Spinal cord (tissue), 10 donors: ENCODE results near the gene DCTN1. TPM values are rescaled to one million over a fixed set of nuclear protein-coding genes. Genes with fewer than 3 reads are reported as not detected.

ENCODE experiments used
- DNase-seq, 6 donors: peaks; one replicate each; pipeline versions ENCODE4 v3.0.0 to v3.0.0-alpha.2; 2013 to 2015; ENCODE audit warnings: low spot score in 6 of 6, low read depth in 4 of 6
- H3K27ac ChIP-seq: one replicate; pipeline ENCODE4 v1.5.1; 2013; ENCODE audit warnings: low read depth, low read length, control low read depth
- H3K27me3 ChIP-seq: one replicate; pipeline ENCODE4 v1.6.1; 2013; ENCODE audit warnings: low read length; ENCODE audit not compliant: control insufficient read depth, insufficient read depth
- H3K36me3 ChIP-seq: one replicate; pipeline ENCODE4 v1.6.1; 2013; ENCODE audit warnings: low read length; ENCODE audit not compliant: control insufficient read depth, insufficient read depth
- H3K4me1 ChIP-seq: one replicate; pipeline ENCODE4 v1.6.1; 2013; ENCODE audit warnings: low read length; ENCODE audit not compliant: control insufficient read depth, insufficient read depth
- H3K4me3 ChIP-seq: one replicate; pipeline ENCODE4 v1.5.1; 2013; ENCODE audit warnings: low read depth, low read length, control low read depth
- H3K9me3 ChIP-seq: one replicate; pipeline ENCODE4 v1.6.1; 2013; ENCODE audit warnings: low read length; ENCODE audit not compliant: control insufficient read depth, insufficient read depth
- WGBS: methylation state at CpG from one replicate; pipeline ENCODE4 v1.1.5; 2013; ENCODE audit warnings: missing lambda C conversion rate; ENCODE audit not compliant: insufficient coverage; 5-methylcytosine and 5-hydroxymethylcytosine counted together
- polyA plus RNA-seq, 2 donors: library from polyadenylated mRNA; unstranded; fragments of 120-200 nt; gene quantifications; one replicate each; pipeline ENCODE4 v1.2.1, GENCODE V29; 2013; ENCODE audit not compliant: insufficient read length in 2 of 2
- small RNA-seq: library from RNA; depleted of rRNA; stranded (forward); fragments of <200 nt; gene quantifications from one replicate; pipeline ENCODE3, GENCODE V24; 2014; ENCODE audit warnings: low replicate concordance
- total RNA-seq, 2 donors: library from RNA; depleted of rRNA in 1 of 2; stranded (reverse); fragments of 120-200 nt in 1 of 2; fragments of >200 nt in 1 of 2; gene quantifications; one replicate each; pipeline versions ENCODE4 v1.2.3 to v1.2.4, GENCODE V29; 2013 to 2014
- donor health status: healthy.

The DCTN1 gene
- total and polyA plus RNA-seq, 4 donors, result 99.4 to 296 (median 197) TPM

DNA sequence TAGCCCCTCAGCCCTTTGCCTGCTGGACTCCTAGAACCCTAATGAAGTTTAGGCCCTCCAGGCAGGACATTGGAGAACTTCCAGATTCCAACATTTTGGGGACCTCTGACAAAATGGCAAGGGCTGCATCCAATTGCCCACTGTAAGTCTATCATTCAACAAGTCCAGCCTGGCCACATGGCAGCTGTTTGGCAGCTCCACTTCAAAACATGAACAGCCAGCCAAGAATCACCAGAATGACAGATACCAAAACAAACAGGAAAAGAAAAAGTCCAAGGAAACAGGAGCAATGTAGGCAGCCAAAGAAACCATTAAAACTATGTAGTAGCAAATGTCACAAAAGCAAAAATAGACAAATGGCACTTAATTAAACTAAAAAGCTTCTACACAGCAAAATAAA is 62.4 kb downstream of the DCTN1 start:
- Histone ChIP-seq H3K4me1 (no peaks in the 10 kb centered on the region), H3K9me3 (no peaks in the 10 kb centered on the region), H3K4me3 (no peak overlapping the region), H3K27me3 (no peaks in the 10 kb centered on the region), H3K27ac (no peak overlapping the region), H3K36me3 (no peaks in the 10 kb centered on the region)
- DNase-seq, result peak in 2 of 6 donors; percentile 1 to 55

DNA sequence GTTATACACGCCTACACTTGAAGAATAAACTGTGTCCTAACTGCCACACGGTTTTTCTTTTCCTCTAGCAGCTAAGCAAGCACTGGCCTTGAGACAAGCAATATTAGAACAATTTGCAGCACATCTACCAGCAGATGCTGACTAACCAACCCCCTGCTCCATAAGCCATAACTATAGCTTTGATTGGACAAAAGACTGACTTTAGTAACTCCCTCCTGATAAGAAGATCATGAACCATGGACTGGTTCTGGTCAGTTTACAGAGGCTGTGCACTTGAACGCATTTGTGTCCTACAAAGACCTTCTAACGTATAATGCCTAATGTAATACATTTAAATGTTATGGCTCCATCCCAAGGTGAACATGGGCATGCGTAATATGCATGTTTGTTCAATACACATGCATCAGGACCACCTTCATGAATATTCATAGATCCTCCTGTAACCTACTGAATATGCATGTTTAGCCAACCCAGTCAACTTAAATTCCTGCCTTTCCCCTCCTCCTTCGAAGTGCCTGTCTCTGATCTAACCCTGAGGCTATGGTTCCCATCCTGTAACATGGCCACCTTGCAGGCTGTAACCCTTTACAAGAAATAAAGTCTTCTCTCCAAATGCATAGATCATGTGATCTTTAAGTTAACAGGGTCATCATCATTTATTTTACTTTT is 63.4 kb downstream of the DCTN1 start:
- peak in 2 of 6 donors; percentile 17 to 38 for DNase-seq
- Histone ChIP-seq H3K4me1 (no peaks in the 10 kb centered on the region), H3K4me3 (no peak overlapping the region), H3K9me3 (no peaks in the 10 kb centered on the region), H3K36me3 (no peaks in the 10 kb centered on the region), H3K27ac (no peak overlapping the region), H3K27me3 (no peaks in the 10 kb centered on the region)
- WGBS, result 0% methylated on average over 2 of the region's 6 CpGs

DNA sequence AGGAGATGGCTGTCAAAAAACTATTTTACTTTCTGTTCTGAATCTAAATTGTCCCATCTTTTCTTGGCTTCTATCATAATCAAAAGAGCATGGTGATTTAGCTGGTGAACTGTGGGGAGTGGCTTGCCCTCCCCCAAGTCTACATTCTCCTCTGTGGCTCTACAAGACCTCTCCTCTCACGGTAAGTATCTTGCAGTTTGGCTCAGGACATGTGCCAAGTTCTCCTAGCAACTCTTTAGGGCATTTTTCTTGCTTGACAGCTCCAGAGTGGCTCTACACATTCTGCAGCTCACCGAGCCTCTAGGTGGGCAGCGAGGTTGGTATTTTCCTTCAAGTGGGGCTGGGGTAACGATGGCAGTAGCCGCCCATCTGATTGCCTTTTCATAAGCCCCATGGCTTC is 66.0 kb downstream of the DCTN1 start:
- no peaks in the 10 kb centered on the region for H3K36me3 ChIP-seq
- H3K9me3 ChIP-seq, result no peaks in the 10 kb centered on the region
- DNase-seq, result peak in 1 of 6 donors; percentile 11
- no peaks in the 10 kb centered on the region for H3K4me1 ChIP-seq
- H3K27ac ChIP-seq, result no peak overlapping the region
- no peaks in the 10 kb centered on the region for H3K27me3 ChIP-seq
- H3K4me3 ChIP-seq, result no peak overlapping the region
- WGBS, result 17% methylated on average over 1 of the region's 5 CpGs

DNA sequence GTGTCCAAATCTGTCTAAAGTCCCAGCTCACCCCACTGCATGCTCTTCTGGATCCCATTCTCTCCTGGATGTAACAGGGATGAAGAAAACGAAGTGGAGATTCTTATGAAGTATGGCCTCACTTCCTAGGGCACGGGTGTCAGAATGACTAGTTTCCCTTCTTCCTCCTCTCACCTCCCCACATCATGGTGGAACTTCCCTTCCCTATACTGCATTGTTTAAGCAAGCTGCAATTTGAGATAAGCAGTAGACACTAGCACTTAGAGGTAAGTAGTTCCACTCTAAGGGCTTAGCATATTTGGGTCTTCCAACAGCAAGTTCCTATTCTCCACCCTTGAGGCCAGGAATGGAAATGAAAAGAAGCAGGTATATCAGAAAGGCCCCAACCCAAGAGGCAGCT is 66.6 kb downstream of the DCTN1 start:
- DNase-seq, result no peak
- WGBS, result no CpG with 5 or more reads among the region's 2 CpGs
- H3K27ac ChIP-seq, result no peak overlapping the region
- H3K36me3 ChIP-seq, result no peaks in the 10 kb centered on the region
- H3K4me3 ChIP-seq, result no peak overlapping the region
- no peaks in the 10 kb centered on the region for H3K9me3 ChIP-seq
- H3K4me1 ChIP-seq, result no peaks in the 10 kb centered on the region
- H3K27me3 ChIP-seq, result no peaks in the 10 kb centered on the region

DNA sequence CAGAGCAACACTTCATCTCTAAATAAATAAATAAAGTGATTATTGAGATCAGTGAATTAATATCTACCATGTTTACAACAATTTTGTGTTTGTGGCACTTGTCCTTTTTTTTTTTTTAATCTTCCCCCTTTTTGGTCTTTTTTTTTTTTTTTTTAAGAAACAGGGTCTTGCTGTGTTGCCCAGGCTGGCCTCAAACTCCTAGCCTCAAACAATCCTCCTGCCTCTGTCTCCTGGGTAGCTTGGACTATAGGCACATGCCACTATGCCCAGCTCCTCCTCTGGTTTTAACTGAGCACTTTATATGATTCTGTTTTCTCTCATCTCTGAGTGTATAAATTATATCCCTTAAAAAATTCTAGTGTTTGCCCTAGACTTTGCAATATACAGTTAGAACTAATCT is 67.2 kb downstream of the DCTN1 start:
- H3K27ac ChIP-seq, result no peak overlapping the region
- no peaks in the 10 kb centered on the region for H3K9me3 ChIP-seq
- H3K4me3 ChIP-seq, result no peak overlapping the region
- no peak for DNase-seq
- H3K27me3 ChIP-seq, result no peaks in the 10 kb centered on the region
- no peaks in the 10 kb centered on the region for H3K4me1 ChIP-seq
- no peaks in the 10 kb centered on the region for H3K36me3 ChIP-seq

Small RNA genes within 50 kb of the gene (small RNA-seq; reads per million reads assigned to genes)
- not detected for gene RNU6-542P
- gene TAF13P2, result not detected

Other genes starting within 250 kb of the DCTN1 start
- gene BOLA3, start 232.4 kb downstream of the DCTN1 start, total RNA-seq, result 10 to 100 TPM; 27.1 to 37.2 TPM
- gene BOLA3, start 232.4 kb downstream of the DCTN1 start, polyA plus RNA-seq, result 10 to 100 TPM; 46.1 to 50.2 TPM
- 10 to 100 TPM; 70.9 to 73.4 TPM for gene MOB1A, start 201.4 kb downstream of the DCTN1 start, total RNA-seq
- 10 to 100 TPM; 34.5 to 35.5 TPM for gene MOB1A, start 201.4 kb downstream of the DCTN1 start, polyA plus RNA-seq
- 10 to 100 TPM; 16.9 to 28.0 TPM for gene MTHFD2, start 181.7 kb downstream of the DCTN1 start, total RNA-seq
- gene MTHFD2, start 181.7 kb downstream of the DCTN1 start, polyA plus RNA-seq, result 10 to 100 TPM; 24.3 to 28.2 TPM
- 10 to 100 TPM in 1 of 2 donors, 1 to 10 TPM in 1; 1.2 to 22.3 TPM for gene SLC4A5, start 36.9 kb downstream of the DCTN1 start, total RNA-seq
- 1 to 10 TPM; 2.4 to 3.9 TPM for gene SLC4A5, start 36.9 kb downstream of the DCTN1 start, polyA plus RNA-seq
- 1 to 10 TPM; 1.2 to 4.7 TPM for gene C2orf81, start 41.3 kb upstream of the DCTN1 start, total RNA-seq
- 1 to 10 TPM; 5.9 TPM for gene C2orf81, start 41.3 kb upstream of the DCTN1 start, polyA plus RNA-seq
- 10 to 100 TPM; 17.0 to 37.6 TPM for gene WDR54, start 41.4 kb upstream of the DCTN1 start, total RNA-seq
- 10 to 100 TPM; 37.7 to 40.5 TPM for gene WDR54, start 41.4 kb upstream of the DCTN1 start, polyA plus RNA-seq
- gene RTKN, start 61.6 kb upstream of the DCTN1 start, total RNA-seq, result 10 to 100 TPM; 32.9 to 52.5 TPM
- 10 to 100 TPM; 66.9 to 76.5 TPM for gene RTKN, start 61.6 kb upstream of the DCTN1 start, polyA plus RNA-seq
- gene INO80B, start 74.8 kb upstream of the DCTN1 start, total RNA-seq, result 10 to 100 TPM in 1 of 2 donors, 1 to 10 TPM in 1; 9.1 to 34.7 TPM
- gene INO80B, start 74.8 kb upstream of the DCTN1 start, polyA plus RNA-seq, result 10 to 100 TPM; 22.1 to 38.7 TPM
- 10 to 100 TPM; 25.8 to 86.5 TPM for gene WBP1, start 78.1 kb upstream of the DCTN1 start, total RNA-seq
- 100 to 1,000 TPM; 110 to 140 TPM for gene WBP1, start 78.1 kb upstream of the DCTN1 start, polyA plus RNA-seq
- 10 to 100 TPM; 22.7 to 38.0 TPM for gene MOGS, start 85.1 kb upstream of the DCTN1 start, total RNA-seq
- gene MOGS, start 85.1 kb upstream of the DCTN1 start, polyA plus RNA-seq, result 10 to 100 TPM; 34.5 to 42.2 TPM
- 10 to 100 TPM; 12.7 to 80.6 TPM for gene MRPL53, start 92.4 kb upstream of the DCTN1 start, total RNA-seq
- 10 to 100 TPM; 52.3 to 56.7 TPM for gene MRPL53, start 92.4 kb upstream of the DCTN1 start, polyA plus RNA-seq
- 10 to 100 TPM; 20.8 to 23.4 TPM for gene CCDC142, start 102.7 kb upstream of the DCTN1 start, total RNA-seq
- gene CCDC142, start 102.7 kb upstream of the DCTN1 start, polyA plus RNA-seq, result 10 to 100 TPM in 1 of 2 donors, 1 to 10 TPM in 1; 9.3 to 18.6 TPM
- gene TTC31, start 102.8 kb upstream of the DCTN1 start, total RNA-seq, result 10 to 100 TPM in 1 of 2 donors, 1 to 10 TPM in 1; 5.6 to 15.1 TPM
- gene TTC31, start 102.8 kb upstream of the DCTN1 start, polyA plus RNA-seq, result 10 to 100 TPM; 21.5 to 21.8 TPM
- gene LBX2, start 119.3 kb upstream of the DCTN1 start, total RNA-seq, result under 1 TPM in 1 of 2 donors, not detected in 1; 0.33 TPM
- under 1 TPM in 1 of 2 donors, not detected in 1; 0.69 TPM for gene LBX2, start 119.3 kb upstream of the DCTN1 start, polyA plus RNA-seq
- gene PCGF1, start 127.4 kb upstream of the DCTN1 start, total RNA-seq, result 10 to 100 TPM; 10.0 to 21.5 TPM
- 10 to 100 TPM; 16.9 to 21.3 TPM for gene PCGF1, start 127.4 kb upstream of the DCTN1 start, polyA plus RNA-seq
- under 1 TPM in 1 of 2 donors, not detected in 1; 0.69 TPM for gene TLX2, start 134.1 kb upstream of the DCTN1 start, total RNA-seq
- gene TLX2, start 134.1 kb upstream of the DCTN1 start, polyA plus RNA-seq, result under 1 TPM; 0.11 to 0.27 TPM
- under 1 TPM in 1 of 2 donors, not detected in 1; 0.28 TPM for gene DQX1, start 145.9 kb upstream of the DCTN1 start, total RNA-seq
- gene DQX1, start 145.9 kb upstream of the DCTN1 start, polyA plus RNA-seq, result under 1 TPM; 0.32 to 0.62 TPM
- 10 to 100 TPM; 62.6 to 99.0 TPM for gene AUP1, start 149.4 kb upstream of the DCTN1 start, total RNA-seq
- gene AUP1, start 149.4 kb upstream of the DCTN1 start, polyA plus RNA-seq, result 100 to 1,000 TPM; 109 to 131 TPM
- gene HTRA2, start 149.6 kb upstream of the DCTN1 start, total RNA-seq, result 10 to 100 TPM; 32.0 to 47.2 TPM
- gene HTRA2, start 149.6 kb upstream of the DCTN1 start, polyA plus RNA-seq, result 10 to 100 TPM; 55.8 to 57.3 TPM
- gene LOXL3, start 173.6 kb upstream of the DCTN1 start, total RNA-seq, result 10 to 100 TPM; 10.5 to 18.2 TPM
- gene LOXL3, start 173.6 kb upstream of the DCTN1 start, polyA plus RNA-seq, result 10 to 100 TPM; 18.1 to 18.8 TPM
- 10 to 100 TPM in 1 of 2 donors, 1 to 10 TPM in 1; 7.5 to 14.5 TPM for gene DOK1, start 174.4 kb upstream of the DCTN1 start, total RNA-seq
- 10 to 100 TPM; 11.0 to 14.2 TPM for gene DOK1, start 174.4 kb upstream of the DCTN1 start, polyA plus RNA-seq